Dermis microvascular lymphatic vessel endothelial cell (primary cell): ENCODE results near the gene IRF9. TPM values are rescaled to one million over a fixed set of nuclear protein-coding genes. Genes with fewer than 3 reads are reported as not detected.

Experiments
- DNase-seq, 2 donors: peaks; one replicate each; pipeline versions ENCODE4 v3.0.0 to v3.0.0-alpha.2; 2010; ENCODE audit warnings: low read depth in 2 of 2
- total RNA-seq: library from RNA; depleted of rRNA; stranded (reverse); fragments of >200 nt; gene quantifications from 2 replicates; pipeline ENCODE4 v1.2.1, GENCODE V29; 2014

The IRF9 gene
- total RNA-seq, 1 donor from 2014 or later, result 38.8 TPM

- peak; percentile 83 to 90 for DNase-seq
Observed at GRCh38 chr14:24215495-24216344, 54.7 kb downstream of the IRF9 start, which contains the start of gene MDP1. MDP1 (minus strand) TSS chr14:24216066; CDS start chr14:24215955, 111 bp downstream.

Other genes starting within 250 kb of the IRF9 start
- gene DHRS4, start 207.5 kb upstream of the IRF9 start, total RNA-seq, result 43.4 and 53.1 TPM in 2 replicates
- 14.0 and 19.6 TPM in 2 replicates for gene DHRS4L2, start 172.3 kb upstream of the IRF9 start, total RNA-seq
- gene CARMIL3, start 109.3 kb upstream of the IRF9 start, total RNA-seq, result under 0.01 TPM in 2 replicates
- gene CPNE6, start 89.7 kb upstream of the IRF9 start, total RNA-seq, result not detected in 2 replicates
- 7.6 TPM in 2 replicates for gene PCK2, start 67.0 kb upstream of the IRF9 start, total RNA-seq
- gene DCAF11, start 46.5 kb upstream of the IRF9 start, total RNA-seq, result 67.9 and 68.9 TPM in 2 replicates
- gene NRL, start 46.3 kb upstream of the IRF9 start, total RNA-seq, result 1.4 and 1.8 TPM in 2 replicates
- gene FITM1, start 30.6 kb upstream of the IRF9 start, total RNA-seq, result 0.39 and 0.63 TPM in 2 replicates
- gene PSME1, start 25.1 kb upstream of the IRF9 start, total RNA-seq, result 116 and 144 TPM in 2 replicates
- gene EMC9, start 19.7 kb upstream of the IRF9 start, total RNA-seq, result 16.4 and 23.1 TPM in 2 replicates
- 119 and 163 TPM in 2 replicates for gene PSME2, start 14.7 kb upstream of the IRF9 start, total RNA-seq
- gene RNF31, start 13.8 kb upstream of the IRF9 start, total RNA-seq, result 20.4 and 31.1 TPM in 2 replicates
- 1.0 and 1.7 TPM in 2 replicates for gene REC8, start 10.8 kb downstream of the IRF9 start, total RNA-seq
- 32.0 and 32.7 TPM in 2 replicates for gene IPO4, start 27.6 kb downstream of the IRF9 start, total RNA-seq
- 33.9 and 56.0 TPM in 2 replicates for gene TM9SF1, start 34.2 kb downstream of the IRF9 start, total RNA-seq
- gene TSSK4, start 44.4 kb downstream of the IRF9 start, total RNA-seq, result not detected in 2 replicates
- gene CHMP4A, start 52.2 kb downstream of the IRF9 start, total RNA-seq, result 11.7 and 15.9 TPM in 2 replicates
- 7.0 and 10.0 TPM in 2 replicates for gene MDP1, start 54.8 kb downstream of the IRF9 start, total RNA-seq
- 172 and 193 TPM in 2 replicates for gene NEDD8, start 71.1 kb downstream of the IRF9 start, total RNA-seq
- gene GMPR2, start 71.7 kb downstream of the IRF9 start, total RNA-seq, result 81.9 and 90.5 TPM in 2 replicates
- gene TINF2, start 81.4 kb downstream of the IRF9 start, total RNA-seq, result 39.9 and 57.3 TPM in 2 replicates
- 0.38 and 0.64 TPM in 2 replicates for gene TGM1, start 101.9 kb downstream of the IRF9 start, total RNA-seq
- 10.7 and 19.7 TPM in 2 replicates for gene RABGGTA, start 110.3 kb downstream of the IRF9 start, total RNA-seq
- gene DHRS1, start 138.5 kb downstream of the IRF9 start, total RNA-seq, result 9.1 and 14.5 TPM in 2 replicates
- 23.0 and 24.8 TPM in 2 replicates for gene NOP9, start 138.6 kb downstream of the IRF9 start, total RNA-seq
- 1.5 and 2.4 TPM in 2 replicates for gene CIDEB, start 146.7 kb downstream of the IRF9 start, total RNA-seq
- gene LTB4R2, start 148.9 kb downstream of the IRF9 start, total RNA-seq, result 2.1 and 3.2 TPM in 2 replicates
- 2.0 and 2.2 TPM in 2 replicates for gene LTB4R, start 150.2 kb downstream of the IRF9 start, total RNA-seq
- 29.3 and 51.2 TPM in 2 replicates for gene ADCY4, start 173.8 kb downstream of the IRF9 start, total RNA-seq
- 1.4 and 1.8 TPM in 2 replicates for gene RIPK3, start 178.7 kb downstream of the IRF9 start, total RNA-seq
- 0.76 and 1.0 TPM in 2 replicates for gene NFATC4, start 206.9 kb downstream of the IRF9 start, total RNA-seq
- gene NYNRIN, start 237.7 kb downstream of the IRF9 start, total RNA-seq, result 3.3 and 4.2 TPM in 2 replicates